GM18868 (cell line): ENCODE data around the gene BTF3.
"Not testable (repeated sequence)": the region's sequence is repeated elsewhere in the genome, so short reads cannot be mapped to it uniquely, and the experiment has no call there.

Experiments
- ATAC-seq: cut with Tn5 transposase; IDR thresholded peaks from one replicate; pipeline ENCODE4 v1.9.1; 2021; ENCODE audit warnings: mild to moderate bottlenecking, moderate library complexity; ENCODE audit not compliant: unreplicated experiment

The BTF3 gene

GRCh38 chr5:73485715-73486114 is 12.5 kb upstream of the BTF3 start:
- ATAC-seq = no peak

GRCh38 chr5:73486119-73486899 is 11.9 kb upstream of the BTF3 start:
- no peak for ATAC-seq

GRCh38 chr5:73487257-73487656 is 11.0 kb upstream of the BTF3 start:
- not testable (repeated sequence) for ATAC-seq

- ATAC-seq = no peak
Measured at GRCh38 chr5:73487815-73488214, 10.4 kb upstream of the BTF3 start.

GRCh38 chr5:73488806-73489205 is 9.4 kb upstream of the BTF3 start:
- no peak for ATAC-seq

GRCh38 chr5:73490088-73490487 is 8.2 kb upstream of the BTF3 start:
- ATAC-seq = no peak

GRCh38 chr5:73491155-73491554 is 7.1 kb upstream of the BTF3 start:
- no peak for ATAC-seq

GRCh38 chr5:73493421-73493820 is 4.8 kb upstream of the BTF3 start:
- ATAC-seq = no peak

GRCh38 chr5:73494721-73495120 is 3.5 kb upstream of the BTF3 start:
- no peak for ATAC-seq

GRCh38 chr5:73495772-73496335 is 2.4 kb upstream of the BTF3 start:
- ATAC-seq = no peak

GRCh38 chr5:73496984-73497457 is 1.2 kb upstream of the BTF3 start:
- ATAC-seq = no peak

- ATAC-seq = no peak
Measured at GRCh38 chr5:73497497-73498056, 665 bp upstream of the BTF3 start.

GRCh38 chr5:73499187-73499586 is 945 bp downstream of the BTF3 start:
- no peak for ATAC-seq

- no peak for ATAC-seq
Measured at GRCh38 chr5:73499756-73500155, 1.5 kb downstream of the BTF3 start.

GRCh38 chr5:73501406-73501805 is 3.2 kb downstream of the BTF3 start:
- ATAC-seq = no peak

- ATAC-seq = no peak
Measured at GRCh38 chr5:73506459-73506955, 8.3 kb downstream of the BTF3 start.

GRCh38 chr5:73507062-73507461 is 8.8 kb downstream of the BTF3 start:
- ATAC-seq = no peak

GRCh38 chr5:73508521-73508920 is 10.3 kb downstream of the BTF3 start:
- not testable (repeated sequence) for ATAC-seq

- ATAC-seq = no peak
Measured at GRCh38 chr5:73513996-73514395, 15.8 kb downstream of the BTF3 start.

- ATAC-seq = no peak
Measured at GRCh38 chr5:73514418-73514817, 16.2 kb downstream of the BTF3 start.

- ATAC-seq = no peak
Measured at GRCh38 chr5:73515232-73515631, 17.0 kb downstream of the BTF3 start.
